Mucosa of rectum (tissue), 2 donors: Measurements from ENCODE around the gene EHD2.
A peak's percentile ranks its signal among the peaks of the same experiment; 100 is the strongest.
"Not testable (repeated sequence)": the region's sequence is repeated elsewhere in the genome, so short reads cannot be mapped to it uniquely, and the experiment has no call there.

Experiments
- H3K27ac ChIP-seq, 2 donors: one replicate each; pipeline ENCODE4 v1.7.0; 2013; ENCODE audit warnings: inconsistent platforms in 2 of 2, low read depth in 2 of 2, low read length in 2 of 2
- H3K27me3 ChIP-seq, 2 donors: one replicate each; pipeline ENCODE4 v1.7.0; 2013; ENCODE audit warnings: low read length in 2 of 2; ENCODE audit not compliant: control insufficient read depth in 2 of 2, insufficient read depth in 2 of 2
- H3K36me3 ChIP-seq, 2 donors: one replicate each; pipeline ENCODE4 v1.7.0; 2013; ENCODE audit warnings: low read length in 2 of 2; ENCODE audit not compliant: control insufficient read depth in 2 of 2, insufficient read depth in 2 of 2
- H3K4me1 ChIP-seq, 2 donors: one replicate each; pipeline ENCODE4 v1.7.0; 2013; ENCODE audit warnings: low read length in 2 of 2, mild to moderate bottlenecking in 1 of 2; ENCODE audit not compliant: control insufficient read depth in 2 of 2, insufficient read depth in 2 of 2
- H3K4me3 ChIP-seq, 2 donors: one replicate each; pipeline ENCODE4 v1.7.0; 2013; ENCODE audit warnings: low read length in 2 of 2
- H3K9ac ChIP-seq, 2 donors: one replicate each; pipeline ENCODE4 v1.7.0; 2013; ENCODE audit warnings: low read length in 2 of 2, low read depth in 1 of 2, mild to moderate bottlenecking in 1 of 2
- H3K9me3 ChIP-seq, 2 donors: one replicate each; pipeline ENCODE4 v1.7.0; 2013; ENCODE audit warnings: low read length in 2 of 2; ENCODE audit not compliant: control insufficient read depth in 2 of 2
- donor health status: healthy.
- donor health status: Normal muscosa, but diverticular disease.

EHD2 gene

DNA sequence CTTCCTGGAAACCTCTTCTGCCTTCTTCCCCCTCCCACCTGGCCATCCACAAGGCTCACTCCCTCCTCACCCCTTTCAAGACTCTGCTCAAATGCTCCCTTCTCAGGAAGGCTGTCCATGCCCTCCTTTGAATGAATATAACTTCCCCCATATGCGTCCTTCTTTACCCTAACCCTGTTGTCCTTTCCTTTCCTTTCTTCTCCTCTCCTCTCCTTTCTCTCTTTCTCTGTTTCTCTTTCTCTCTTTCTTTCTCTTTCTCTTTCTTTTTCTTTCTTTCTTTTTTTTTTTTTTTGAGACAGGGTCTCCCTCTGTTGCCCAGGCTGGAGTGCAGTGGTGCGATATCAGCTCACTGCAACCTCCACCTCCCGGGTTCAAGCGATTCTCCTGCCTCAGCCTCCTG, 15.1 kb downstream of the EHD2 start:
- not testable (repeated sequence) for H3K9ac ChIP-seq, H3K27me3 ChIP-seq, H3K27ac ChIP-seq, H3K9me3 ChIP-seq, H3K4me3 ChIP-seq, H3K36me3 ChIP-seq
- H3K4me1 ChIP-seq: peaks cover 7 to 10% of the 10 kb centered on the region in 2 donors

DNA sequence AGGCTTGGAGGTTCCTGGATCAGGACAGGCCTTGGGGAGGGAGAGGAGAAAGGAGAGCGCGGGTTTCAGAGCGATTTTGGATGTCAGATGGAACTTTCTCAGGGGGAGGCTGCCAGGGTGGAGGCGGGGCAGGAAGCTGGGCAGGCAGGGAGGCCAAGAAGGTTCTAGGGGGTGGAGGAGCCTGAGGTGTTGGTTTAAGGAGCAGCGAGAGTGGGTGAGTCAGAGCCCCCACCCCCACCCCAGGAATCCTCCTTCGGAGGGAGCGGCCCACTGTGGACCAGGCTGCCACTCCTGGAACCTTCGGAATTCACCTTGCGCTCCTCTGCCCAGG, 16.2 kb downstream of the EHD2 start:
- Histone ChIP-seq H3K9me3 (no peaks in the 10 kb centered on the region), H3K36me3 (peaks cover 0 to 3% of the 10 kb centered on the region in 2 donors), H3K27ac (peak overlapping the region; percentile 13 to 58), H3K4me3 (no peak overlapping the region), H3K27me3 (peaks cover 0 to 7% of the 10 kb centered on the region in 2 donors), H3K9ac (no peak overlapping the region), H3K4me1 (peaks cover 7 to 10% of the 10 kb centered on the region in 2 donors)

GRCh38 chr19:47729799-47730520, 16.7 kb downstream of the EHD2 start:
- peaks cover 0 to 3% of the 10 kb centered on the region in 2 donors for H3K36me3 ChIP-seq
- no peak overlapping the region for H3K4me3 ChIP-seq
- H3K9ac ChIP-seq: no peak overlapping the region
- peaks cover 0 to 7% of the 10 kb centered on the region in 2 donors for H3K27me3 ChIP-seq
- H3K27ac ChIP-seq: peak overlapping the region in 1 of 2 donors; percentile 58
- no peaks in the 10 kb centered on the region for H3K9me3 ChIP-seq
- peaks cover 7 to 10% of the 10 kb centered on the region in 2 donors for H3K4me1 ChIP-seq

- Histone ChIP-seq H3K9me3 (no peaks in the 10 kb centered on the region), H3K9ac (no peak overlapping the region), H3K4me1 (peaks cover 7 to 10% of the 10 kb centered on the region in 2 donors), H3K27me3 (peaks cover 0 to 8% of the 10 kb centered on the region in 2 donors), H3K4me3 (no peak overlapping the region), H3K27ac (no peak overlapping the region), H3K36me3 (peaks cover 0 to 3% of the 10 kb centered on the region in 2 donors)
These were observed 17.3 kb downstream of the EHD2 start for GRCh38 chr19:47730521-47730889.

GRCh38 chr19:47730910-47731309, 17.7 kb downstream of the EHD2 start:
- Histone ChIP-seq H3K27me3 (peaks cover 0 to 8% of the 10 kb centered on the region in 2 donors), H3K27ac (no peak overlapping the region), H3K9me3 (no peaks in the 10 kb centered on the region), H3K4me1 (peaks cover 7 to 10% of the 10 kb centered on the region in 2 donors), H3K36me3 (no peaks in the 10 kb centered on the region), H3K9ac (no peak overlapping the region), H3K4me3 (no peak overlapping the region)

DNA sequence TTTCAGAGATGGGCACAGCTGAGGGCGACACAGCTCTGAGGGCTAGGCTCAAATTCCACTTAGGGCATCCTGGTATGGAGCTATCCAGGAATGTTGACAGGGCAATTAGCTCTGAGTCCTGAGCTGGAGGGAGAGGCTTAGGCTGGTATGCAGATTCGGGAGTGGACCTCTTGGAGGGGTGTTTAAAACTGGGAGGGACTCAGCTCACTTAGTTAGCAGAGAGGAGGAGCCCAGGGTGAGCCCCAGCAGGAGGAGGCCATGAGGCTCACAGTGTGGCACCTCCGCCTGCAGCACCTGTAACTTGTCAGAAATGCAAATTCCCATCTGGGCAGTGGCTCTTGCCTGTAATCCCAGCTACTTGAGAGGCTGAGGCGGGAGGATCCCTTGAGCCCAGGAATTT, 21.9 kb downstream of the EHD2 start:
- no peak overlapping the region for H3K9ac ChIP-seq
- H3K27ac ChIP-seq: no peak overlapping the region
- H3K27me3 ChIP-seq: peaks cover 0 to 5% of the 10 kb centered on the region in 2 donors
- H3K4me3 ChIP-seq: no peak overlapping the region
- H3K9me3 ChIP-seq: no peaks in the 10 kb centered on the region
- H3K36me3 ChIP-seq: peaks cover 0 to 1% of the 10 kb centered on the region in 2 donors
- H3K4me1 ChIP-seq: peaks cover 0 to 3% of the 10 kb centered on the region in 2 donors

DNA sequence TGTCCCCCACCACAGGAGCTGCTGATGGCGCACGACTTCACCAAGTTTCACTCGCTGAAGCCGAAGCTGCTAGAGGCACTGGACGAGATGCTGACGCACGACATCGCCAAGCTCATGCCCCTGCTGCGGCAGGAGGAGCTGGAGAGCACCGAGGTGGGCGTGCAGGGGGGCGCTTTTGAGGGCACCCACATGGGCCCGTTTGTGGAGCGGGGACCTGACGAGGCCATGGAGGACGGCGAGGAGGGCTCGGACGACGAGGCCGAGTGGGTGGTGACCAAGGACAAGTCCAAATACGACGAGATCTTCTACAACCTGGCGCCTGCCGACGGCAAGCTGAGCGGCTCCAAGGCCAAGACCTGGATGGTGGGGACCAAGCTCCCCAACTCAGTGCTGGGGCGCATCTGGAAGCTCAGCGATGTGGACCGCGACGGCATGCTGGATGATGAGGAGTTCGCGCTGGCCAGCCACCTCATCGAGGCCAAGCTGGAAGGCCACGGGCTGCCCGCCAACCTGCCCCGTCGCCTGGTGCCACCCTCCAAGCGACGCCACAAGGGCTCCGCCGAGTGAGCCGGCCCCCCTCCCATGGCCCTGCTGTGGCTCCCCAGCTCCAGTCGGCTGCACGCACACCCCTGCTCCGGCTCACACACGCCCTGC, 27.8 kb downstream of the EHD2 start:
- Histone ChIP-seq H3K9ac (no peak overlapping the region), H3K9me3 (no peaks in the 10 kb centered on the region), H3K4me1 (peaks cover 11 to 17% of the 10 kb centered on the region in 2 donors), H3K4me3 (no peak overlapping the region), H3K27ac (no peak overlapping the region), H3K36me3 (peaks cover 0 to 1% of the 10 kb centered on the region in 2 donors), H3K27me3 (no peaks in the 10 kb centered on the region)

DNA sequence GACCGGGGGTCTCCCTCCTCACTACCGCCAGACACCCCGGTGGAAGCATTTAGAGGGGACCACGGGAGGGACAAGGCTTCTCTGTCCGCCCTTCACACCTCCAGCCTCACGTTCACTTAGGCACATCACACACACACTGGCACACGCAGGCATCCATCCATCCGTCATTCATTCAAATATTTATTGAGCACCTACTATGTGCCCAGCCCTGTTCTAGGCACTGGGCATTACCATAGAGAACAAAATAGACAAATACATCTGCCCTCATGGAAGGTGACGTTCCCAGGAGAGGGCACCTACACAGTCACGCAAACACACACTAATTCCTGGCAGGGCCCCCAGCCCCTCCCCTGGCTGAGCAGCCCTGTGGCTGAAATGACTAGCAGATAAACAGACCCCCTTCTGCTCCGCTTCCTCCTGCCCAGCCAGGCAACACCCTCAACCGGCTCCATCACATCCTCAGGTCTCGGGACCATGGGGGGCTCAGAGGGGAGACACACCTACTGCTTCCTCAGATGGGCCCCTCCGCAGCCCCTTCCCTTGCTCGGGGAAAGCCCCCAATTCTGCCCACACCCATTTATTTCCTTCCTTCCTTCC, 28.4 kb downstream of the EHD2 start:
- Histone ChIP-seq H3K36me3 (no peaks in the 10 kb centered on the region), H3K4me1 (peaks cover 17 to 20% of the 10 kb centered on the region in 2 donors), H3K27ac (no peak overlapping the region), H3K4me3 (no peak overlapping the region), H3K27me3 (no peaks in the 10 kb centered on the region), H3K9me3 (no peaks in the 10 kb centered on the region), H3K9ac (no peak overlapping the region)

GRCh38 chr19:47742634-47743033, 29.4 kb downstream of the EHD2 start:
- H3K36me3 ChIP-seq: peaks cover 0 to 5% of the 10 kb centered on the region in 2 donors
- H3K9ac ChIP-seq: peak overlapping the region in 1 of 2 donors; percentile 58
- H3K27me3 ChIP-seq: no peaks in the 10 kb centered on the region
- H3K9me3 ChIP-seq: no peaks in the 10 kb centered on the region
- H3K4me3 ChIP-seq: peak overlapping the region; percentile 70 to 76
- peaks cover 19 to 20% of the 10 kb centered on the region in 2 donors for H3K4me1 ChIP-seq
- peak overlapping the region; percentile 85 for H3K27ac ChIP-seq
